ENCODE measurements around the gene DSG2.

DNA sequence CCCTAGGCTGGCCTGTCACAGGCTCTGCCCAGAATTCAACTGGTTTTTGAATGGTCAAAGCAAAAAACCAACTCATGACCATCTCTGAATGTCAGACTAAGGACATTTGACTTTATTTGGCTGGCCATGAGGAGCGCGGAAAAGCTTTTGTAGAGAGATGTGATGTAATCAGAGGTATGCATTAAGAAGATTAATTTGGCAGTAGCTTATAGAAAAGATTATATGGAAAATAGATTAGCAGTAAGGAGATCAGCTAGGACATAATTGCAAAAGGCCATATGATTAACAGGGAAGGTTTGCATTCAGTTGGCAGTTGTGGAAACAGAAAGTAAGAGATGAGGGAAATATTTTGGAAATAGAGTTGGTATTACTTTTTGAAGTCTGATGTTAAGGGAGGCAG is 81.4 kb downstream of the DSG2 start:
- TF ChIP-seq, protein P1, sequence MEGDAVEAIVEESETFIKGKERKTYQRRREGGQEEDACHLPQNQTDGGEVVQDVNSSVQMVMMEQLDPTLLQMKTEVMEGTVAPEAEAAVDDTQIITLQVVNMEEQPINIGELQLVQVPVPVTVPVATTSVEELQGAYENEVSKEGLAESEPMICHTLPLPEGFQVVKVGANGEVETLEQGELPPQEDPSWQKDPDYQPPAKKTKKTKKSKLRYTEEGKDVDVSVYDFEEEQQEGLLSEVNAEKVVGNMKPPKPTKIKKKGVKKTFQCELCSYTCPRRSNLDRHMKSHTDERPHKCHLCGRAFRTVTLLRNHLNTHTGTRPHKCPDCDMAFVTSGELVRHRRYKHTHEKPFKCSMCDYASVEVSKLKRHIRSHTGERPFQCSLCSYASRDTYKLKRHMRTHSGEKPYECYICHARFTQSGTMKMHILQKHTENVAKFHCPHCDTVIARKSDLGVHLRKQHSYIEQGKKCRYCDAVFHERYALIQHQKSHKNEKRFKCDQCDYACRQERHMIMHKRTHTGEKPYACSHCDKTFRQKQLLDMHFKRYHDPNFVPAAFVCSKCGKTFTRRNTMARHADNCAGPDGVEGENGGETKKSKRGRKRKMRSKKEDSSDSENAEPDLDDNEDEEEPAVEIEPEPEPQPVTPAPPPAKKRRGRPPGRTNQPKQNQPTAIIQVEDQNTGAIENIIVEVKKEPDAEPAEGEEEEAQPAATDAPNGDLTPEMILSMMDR (IDR thresholded peaks at IDR 0.05) = no peak
- no peak for TF ChIP-seq POLR2AphosphoS5 (IDR thresholded peaks at IDR 0.05)
- TF ChIP-seq POLR2A (IDR thresholded peaks at IDR 0.05) = no peak
